Amniotic epithelial cell (primary cell): ENCODE results near the gene RIN3.

Experiments
- DNase-seq: peaks from one replicate; pipeline ENCODE4 v3.0.0-alpha.2; 2010; ENCODE audit warnings: low read depth

Gene RIN3

DNA sequence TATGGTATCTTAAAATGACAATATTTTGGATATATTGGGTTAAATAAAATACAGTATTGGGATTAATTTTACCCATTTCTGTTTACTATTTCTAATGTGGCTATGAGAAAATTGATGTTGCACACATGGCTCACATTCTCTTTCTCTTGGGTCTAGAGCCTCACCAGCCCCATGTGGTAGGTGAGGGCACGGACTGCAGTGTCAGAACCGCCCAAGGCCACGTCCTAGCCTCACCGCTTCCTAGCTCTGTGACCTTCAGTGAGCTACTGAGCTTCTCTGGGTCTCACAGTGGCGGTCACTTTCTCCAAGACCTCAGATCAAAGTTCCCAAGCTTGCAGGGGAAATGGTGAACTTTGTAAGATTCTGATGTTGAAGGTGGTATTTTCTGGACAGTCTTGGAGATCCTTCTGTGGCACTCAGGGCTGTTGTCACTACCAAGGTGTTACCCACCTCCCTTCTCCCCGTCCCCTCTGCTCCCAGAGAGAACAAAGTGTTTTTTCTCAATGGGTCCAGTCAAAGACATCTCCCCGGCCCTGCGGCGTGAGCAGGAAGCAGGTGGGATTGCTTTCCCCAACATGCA lies 87.6 kb downstream of the RIN3 start:
- DNase-seq, result no peak

DNA sequence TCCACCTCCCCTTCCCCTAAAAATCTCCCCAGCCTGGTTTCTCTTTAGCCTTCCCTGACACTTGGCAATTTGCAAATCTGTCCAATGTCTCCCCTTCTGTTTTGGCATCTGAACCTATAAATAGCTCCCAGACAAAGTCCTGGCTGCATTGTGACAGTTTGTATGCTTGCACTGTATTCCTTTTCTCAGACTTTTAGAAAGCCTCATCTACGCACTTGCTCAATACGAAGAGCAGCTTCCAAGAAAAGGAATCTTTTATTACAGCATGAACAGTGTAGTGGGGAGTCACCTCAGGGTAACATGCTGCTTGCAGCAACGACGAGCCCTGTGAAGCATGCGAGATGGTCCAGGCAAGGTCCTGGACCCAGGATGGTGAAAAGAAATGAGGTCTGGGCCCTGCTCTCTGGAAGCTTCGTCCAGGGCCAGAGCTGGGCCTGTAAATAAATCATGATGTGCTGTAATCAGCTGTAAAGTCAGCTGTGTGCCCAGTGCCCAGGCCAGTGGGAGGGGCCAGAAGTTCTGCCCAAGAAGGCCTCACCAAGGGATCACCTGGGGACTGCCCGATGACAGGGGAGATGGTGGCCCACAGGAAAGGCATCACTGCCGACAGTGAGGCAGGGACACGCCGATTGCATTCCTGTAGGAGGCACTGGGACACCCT lies 88.3 kb downstream of the RIN3 start:
- no peak for DNase-seq

DNA sequence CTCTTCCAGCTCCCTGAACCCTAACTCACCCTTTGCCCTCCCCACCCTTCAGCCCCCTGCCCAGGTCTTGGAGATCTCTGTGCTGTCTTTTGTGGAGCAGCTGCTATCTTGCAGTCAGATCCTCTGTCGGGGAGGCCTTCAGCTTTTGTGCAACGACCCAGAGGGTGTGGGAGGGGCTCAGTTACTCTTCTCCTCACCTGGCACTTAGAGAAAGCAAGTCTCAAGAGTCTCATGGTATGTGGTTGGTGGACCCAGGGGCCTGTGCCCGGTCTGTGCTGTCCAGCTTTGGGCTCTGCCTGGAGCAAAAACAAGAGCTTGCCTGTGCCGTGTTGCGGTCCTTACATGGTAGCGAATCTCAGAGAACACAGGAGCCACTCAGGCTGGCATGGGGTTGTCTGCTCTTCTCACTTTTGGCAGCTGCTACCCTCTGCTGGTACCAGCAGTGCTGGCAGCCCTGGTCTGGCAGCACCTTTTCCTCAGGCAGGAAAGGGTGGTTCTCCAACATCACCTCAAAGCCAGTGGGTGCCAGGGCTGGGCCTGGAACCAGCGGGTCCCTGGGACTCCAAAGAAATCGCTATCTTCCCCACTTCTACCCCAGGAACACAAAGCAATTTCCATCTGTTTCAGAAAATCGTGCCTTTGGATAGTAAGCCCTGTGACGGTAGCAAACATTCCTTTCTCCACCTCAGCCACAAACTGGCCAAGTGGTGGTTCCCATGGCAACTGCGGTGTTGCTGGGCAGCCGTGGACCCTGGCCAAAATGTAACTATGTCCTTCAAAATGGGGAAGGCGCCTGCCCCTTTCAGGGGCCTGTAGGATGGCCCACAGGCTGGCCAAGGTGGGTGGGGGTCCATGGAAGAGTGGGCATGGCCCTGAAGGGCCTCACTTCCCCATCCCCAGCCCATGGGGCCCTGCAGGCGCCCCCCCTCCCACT lies 90.0 kb downstream of the RIN3 start:
- DNase-seq, result peak; percentile 77

DNA sequence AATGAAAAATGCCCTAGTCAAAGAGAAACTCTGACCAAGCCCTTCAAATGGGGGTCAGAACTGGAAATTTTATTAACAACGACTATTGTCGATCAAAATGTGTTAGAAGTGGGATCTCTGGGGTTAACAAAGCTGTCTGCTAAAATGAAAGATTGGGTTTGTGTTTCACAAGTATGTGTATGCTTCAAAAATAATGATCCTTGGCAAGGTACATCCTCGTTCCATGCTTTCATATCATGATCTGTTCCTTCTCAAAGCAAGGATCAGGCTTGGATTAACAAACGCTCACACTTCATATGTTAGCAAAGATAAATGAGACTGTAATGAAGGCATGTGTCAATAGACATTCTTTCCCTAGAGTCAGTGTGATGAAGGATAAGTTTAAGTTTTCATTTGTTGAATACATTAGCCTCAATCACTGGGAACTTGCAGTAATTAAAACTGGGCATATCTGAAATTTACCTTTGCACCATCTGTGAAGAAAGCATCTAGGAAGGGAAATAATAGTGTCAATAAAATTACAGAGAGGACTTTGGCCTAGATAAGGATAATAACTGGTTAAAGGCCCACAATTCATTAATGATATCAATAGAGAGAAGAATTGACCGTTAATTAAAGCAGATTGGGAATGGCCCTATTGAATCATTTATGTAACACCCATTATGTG lies 91.8 kb downstream of the RIN3 start:
- DNase-seq, result no peak

DNA sequence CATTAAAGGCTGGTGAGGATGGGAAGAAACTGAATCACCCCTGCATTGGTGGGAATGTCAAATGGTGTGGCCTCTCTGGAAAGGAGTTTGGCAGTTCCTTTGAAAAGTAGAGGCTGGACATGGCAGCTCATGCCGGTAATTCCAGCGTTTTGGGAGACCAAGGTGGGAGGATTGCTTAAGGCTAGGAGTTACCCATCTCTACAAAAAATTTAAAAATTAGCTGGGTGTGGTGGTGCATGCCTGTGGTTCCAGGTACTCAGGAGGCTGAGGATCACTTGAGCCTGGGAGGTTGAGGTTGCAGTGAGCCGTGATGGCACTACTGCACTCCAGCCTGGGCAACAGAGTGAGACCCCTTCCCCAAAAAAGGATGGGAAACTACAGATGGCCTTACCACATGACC lies 93.7 kb downstream of the RIN3 start:
- DNase-seq, result no peak

DNA sequence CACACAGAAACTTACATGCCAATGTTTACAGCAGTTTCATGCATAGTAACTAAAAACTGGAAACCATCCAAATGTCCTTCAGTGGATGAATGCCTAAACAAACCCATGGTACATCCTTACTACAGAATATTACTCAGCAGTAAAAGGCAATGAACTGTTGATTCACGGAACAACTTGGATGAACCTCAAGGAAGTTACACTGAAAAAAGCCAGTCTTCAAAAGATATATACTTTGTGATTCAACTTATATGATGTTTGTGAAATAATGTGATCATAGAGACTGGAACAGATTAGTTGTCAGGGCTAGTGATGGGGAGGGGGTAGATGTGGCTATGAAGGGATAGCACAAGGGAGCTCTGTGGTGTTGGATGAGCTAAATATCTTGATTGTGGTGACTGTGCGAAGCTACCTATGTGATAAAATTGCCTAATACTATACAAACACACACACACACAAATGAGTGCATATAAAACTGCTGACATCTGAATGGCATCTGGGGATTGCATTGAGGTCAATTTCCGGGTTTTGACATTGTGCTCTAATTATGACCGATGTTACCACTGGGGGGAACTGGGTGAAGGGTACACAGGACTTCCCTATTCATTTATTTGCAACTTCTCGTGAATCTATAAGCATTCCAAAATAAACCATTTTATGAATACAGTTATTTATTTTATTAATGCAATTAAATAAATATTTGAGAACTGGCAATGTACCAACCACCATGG lies 94.3 kb downstream of the RIN3 start:
- DNase-seq, result peak; percentile 74

DNA sequence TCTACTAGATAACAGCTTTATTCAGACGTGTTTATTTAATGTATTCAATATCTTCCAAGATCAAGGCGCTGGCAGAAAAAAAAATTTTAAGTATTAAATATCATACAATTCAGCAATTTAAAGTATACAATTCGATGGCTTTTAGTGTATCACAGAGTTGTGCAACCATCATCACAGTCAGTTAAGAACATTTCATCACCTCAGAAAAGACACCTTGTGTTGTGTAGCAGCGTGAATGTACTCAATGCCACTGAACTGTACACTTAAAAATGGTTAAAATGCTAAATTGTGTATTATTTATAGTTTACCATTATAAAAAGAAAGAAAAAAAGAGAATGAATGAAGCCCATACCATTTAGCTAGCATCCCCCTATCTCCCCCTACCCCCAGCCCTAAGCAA lies 96.4 kb downstream of the RIN3 start:
- peak; percentile 76 for DNase-seq

DNA sequence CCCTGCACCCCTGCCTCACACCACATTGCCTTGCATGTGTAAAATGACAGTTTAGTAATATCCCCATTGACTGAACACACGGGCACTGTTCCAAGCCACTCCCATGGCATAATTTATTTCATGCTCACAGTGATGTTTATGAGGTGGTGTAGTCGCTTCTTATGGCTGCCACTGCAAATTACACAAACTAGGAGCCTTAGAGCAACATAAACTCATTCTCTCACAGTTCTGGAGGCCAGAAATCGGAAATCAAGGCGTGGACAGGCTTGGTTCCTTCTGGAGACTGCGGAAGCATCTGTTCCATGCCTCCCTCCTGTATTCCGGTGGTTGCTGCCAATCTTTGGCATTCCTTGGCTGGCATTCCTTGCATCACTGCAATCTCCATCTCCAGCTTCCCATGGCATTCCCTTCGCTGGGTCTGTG lies 97.3 kb downstream of the RIN3 start:
- DNase-seq, result no peak

DNA sequence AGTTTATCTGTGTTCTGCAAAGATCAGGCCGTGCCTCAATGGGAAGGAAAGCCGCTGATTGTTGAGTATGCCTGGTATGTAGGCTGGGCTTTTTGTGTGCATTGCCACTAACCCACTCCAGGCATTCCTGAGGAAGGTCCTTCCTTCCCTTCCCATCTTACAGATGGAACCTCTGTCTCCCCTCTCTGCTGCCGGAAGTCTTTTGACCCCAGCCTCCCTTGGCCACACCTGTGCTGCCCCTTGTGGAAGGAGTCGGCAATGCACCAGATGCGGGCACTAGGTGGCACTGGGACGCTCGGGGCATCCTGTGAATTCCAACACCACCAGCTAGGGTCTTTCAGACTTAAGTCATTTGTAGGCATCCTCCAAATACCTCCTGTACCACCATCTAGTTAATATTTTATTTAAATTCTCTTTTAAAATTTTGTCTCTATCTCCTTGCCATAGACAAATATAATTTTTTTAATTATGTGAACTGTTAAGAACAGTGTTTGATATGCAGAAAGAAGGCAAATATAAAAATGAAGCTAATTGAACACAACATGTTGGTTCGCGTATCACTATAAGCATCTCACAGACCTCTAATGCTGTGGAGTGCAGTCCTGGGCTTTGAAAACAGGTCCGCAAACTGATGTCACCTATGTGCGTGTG lies 99.6 kb downstream of the RIN3 start:
- no peak for DNase-seq

DNA sequence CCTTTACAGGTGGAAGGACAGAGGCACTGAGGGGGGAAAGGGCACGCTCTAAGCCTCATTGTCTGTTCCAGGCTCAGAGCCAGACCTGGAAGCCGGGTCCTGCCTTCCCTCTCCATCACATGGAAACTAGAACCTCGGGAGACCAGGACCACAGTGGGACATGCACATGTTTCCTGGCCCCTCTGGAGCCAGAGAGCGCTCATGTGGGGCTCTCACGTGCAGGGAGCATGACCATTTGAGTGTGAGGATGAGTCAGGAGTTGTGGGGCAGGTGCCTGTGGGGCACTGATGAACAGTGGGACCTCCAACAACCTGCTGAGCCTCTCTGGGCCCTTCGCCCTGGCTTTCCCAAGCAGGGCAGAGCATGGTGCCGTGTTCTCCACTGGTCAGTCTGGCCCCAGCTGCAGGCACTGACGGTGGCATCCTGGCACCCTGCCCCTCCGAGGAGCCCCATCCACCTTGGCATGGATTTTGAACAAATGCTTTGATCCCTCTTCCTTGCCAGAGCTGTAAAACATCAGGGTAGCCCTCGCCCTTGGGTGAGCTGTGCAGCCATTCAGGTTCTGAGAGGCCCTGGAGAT lies 100.2 kb downstream of the RIN3 start:
- DNase-seq, result no peak

DNA sequence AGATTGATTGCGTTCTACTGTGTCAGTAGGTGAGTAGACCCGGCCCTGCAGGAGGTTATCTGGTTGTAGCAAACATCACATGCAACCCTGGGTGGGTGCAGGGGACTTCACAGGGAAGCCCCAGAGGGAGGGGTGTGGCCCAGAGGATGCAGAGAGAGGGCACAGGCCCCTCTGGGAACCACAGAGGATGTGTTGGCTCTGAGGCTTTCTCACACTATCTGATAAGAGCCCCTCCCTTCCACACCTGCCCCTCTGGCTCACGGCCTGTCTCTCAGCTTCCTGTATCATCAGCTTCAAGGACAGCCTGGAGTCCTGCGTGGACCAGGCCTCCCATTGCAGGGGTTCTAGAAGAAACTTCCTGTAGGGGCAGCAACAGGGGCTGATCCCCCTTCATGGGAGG lies 101.9 kb downstream of the RIN3 start:
- DNase-seq, result no peak

DNA sequence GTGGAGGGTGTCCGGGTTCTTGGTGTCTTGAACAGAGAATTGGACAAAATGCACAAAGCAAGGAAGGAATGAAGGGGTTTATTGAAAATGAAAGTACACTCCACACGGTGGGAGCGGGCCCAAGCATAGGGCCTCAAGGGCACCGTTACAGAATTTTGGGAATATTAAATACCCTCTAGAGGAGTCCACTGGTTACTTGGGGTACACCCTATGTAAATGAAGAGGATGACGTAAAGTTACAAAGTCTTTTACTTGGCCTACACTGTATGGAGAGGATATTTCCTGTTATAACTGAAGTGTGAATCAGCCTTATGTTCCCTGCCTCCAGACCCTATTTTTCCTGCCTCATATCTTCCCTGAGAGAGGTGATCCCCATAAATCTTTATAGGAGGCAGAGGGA lies 102.6 kb downstream of the RIN3 start:
- no peak for DNase-seq

DNA sequence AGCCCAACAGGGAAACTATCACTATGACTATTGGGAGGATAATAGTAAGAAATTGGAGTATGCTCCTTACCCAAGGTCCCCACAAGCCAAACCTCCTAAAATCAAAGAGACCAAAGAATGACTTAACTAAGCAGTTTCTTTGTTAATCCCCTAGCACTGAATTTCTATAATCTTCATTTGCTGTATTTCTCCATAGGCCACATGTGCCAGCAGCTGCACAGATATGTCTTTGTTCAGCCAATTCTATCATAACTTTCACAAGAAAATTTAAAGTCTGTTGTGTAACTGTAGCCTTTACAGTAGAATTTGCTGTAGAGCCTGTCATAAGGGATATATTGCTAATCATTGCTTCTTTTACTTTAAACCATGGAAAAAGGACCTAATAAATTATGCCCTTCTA lies 104.0 kb downstream of the RIN3 start:
- no peak for DNase-seq

DNA sequence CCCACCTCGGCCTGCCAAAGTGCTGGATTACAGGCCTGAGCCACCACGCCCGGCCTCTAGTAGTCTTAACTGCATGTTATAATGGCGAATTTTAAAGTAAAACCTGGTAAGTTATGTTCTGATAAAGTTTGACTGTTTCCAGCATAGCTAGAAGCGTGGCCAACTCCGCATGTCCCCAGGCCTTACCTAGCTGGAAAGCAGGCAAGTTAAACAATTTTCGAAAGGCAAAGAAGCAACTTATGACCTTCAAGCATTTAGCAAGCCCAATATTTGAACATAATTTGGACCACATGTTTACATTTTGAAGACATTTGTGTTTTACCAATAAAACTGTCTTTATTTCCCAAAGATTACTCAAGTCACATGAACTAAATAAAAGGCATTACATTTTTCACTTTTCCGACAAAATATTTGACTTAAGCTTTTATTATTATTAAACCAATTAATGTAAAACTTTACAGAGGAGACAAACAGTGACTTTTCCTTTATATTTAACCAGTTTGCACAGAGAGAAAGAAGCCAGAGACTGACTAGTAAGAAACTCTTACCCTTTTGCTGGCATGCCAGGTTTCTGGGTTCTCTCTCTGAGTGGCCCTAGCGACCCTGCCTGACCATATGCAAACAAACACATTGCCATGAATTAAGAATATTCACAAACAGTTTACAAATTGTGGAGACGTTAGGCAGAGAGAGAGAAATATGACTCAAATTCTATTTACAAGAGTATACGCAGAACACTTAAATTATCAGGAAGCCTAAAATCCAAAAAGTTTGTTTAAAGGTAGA lies 106.3 kb downstream of the RIN3 start:
- no peak for DNase-seq

DNA sequence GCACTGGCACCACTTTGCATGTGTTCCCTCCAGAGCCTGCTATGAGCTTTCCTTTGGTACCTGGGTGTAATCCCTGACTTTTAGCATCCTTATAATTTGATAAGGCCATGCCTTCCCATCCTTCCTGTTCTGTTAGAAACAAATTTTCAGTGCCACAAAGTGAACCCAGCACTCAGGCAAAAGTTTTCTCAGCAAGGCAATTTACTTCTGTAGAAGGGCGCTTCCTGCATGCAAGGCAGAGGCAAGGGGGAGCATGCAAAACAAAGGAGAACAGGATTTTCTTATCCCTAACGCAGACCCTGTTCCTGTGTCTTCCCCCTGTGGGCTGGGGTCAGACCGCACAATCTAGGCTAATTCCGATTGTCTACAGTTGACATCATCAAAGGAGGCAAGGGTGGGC lies 108.7 kb downstream of the RIN3 start:
- no peak for DNase-seq

DNA sequence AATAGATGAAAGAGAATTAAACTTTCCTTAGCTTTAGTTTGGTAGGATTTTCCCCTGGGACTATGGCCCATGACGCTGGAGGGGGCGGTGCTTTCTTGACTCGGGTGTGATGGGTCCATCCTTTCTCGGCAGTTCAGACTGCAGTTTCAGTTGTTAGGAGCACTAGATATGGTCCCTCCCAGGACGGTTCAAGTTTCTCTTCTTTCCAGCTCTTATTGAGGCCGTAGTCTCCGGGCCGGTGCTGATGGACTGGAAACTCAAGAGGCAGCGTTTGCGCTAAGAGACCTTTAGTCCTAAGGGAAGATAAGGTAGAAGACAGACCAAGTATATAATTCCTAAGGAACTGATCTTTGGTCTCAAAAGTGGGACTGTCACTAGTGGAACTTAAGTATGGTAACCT lies 111.2 kb downstream of the RIN3 start:
- DNase-seq, result no peak

DNA sequence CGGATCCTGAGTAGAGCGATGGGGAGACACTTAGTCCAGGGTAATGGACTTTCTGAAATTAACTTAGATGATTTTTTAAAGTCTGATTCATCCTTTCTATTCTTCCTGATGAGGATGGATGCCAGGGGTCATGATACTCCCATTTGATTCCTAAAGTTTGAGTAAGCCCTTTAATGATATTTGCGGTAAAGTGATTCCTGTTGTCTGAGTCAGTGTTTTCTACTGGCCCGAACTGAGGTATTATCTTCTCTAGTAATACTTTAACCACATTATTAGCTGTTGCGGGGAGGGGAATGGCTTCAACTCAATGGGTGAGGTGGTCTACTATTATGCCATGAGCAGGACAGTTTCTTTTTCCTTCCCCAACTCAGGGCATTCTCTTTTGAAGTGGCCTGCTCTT lies 111.6 kb downstream of the RIN3 start:
- peak; percentile 96 for DNase-seq

DNA sequence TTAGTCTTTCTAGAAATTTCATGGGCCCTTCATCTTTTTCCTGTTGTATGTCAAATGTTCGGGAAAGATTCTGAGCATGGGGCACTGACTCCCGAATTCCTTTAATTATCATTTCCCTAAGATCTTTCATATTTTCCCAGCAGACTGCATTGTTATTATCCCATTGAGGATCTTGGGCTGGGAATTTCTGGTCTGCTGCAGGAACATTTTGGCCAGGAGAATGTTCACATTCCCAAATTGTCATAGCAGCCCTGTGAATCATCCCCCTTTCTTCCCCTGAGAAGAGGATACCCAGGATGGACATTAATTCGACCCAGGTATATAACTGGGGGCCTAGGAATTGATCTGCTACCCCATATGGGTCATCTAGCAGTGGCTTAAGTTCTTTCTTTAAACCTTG lies 112.5 kb downstream of the RIN3 start:
- DNase-seq, result no peak

DNA sequence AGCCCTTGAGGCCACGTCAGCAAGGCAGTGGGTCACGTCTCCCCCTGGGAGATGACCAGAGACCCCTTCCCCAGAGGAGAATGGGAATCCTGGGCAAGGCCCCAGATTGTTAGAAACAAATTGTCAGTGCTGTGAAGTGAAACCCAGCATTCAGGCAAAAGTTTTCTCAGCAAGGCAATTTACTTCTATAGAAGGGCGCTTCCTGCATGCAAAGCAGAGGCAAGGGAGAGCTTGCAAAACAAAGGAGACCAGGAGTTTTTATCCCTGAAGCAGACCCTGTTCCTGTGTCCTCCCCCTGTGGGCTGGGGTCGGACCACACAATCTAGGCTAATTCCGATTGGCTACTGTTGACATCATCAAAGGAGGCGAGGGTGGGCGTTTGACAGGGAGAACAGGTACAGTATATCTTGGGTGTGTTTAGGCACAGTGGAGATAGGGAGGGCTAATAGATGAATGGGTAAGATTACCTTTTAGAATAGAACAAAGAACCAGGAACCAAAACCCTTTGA lies 114.2 kb downstream of the RIN3 start:
- no peak for DNase-seq

DNA sequence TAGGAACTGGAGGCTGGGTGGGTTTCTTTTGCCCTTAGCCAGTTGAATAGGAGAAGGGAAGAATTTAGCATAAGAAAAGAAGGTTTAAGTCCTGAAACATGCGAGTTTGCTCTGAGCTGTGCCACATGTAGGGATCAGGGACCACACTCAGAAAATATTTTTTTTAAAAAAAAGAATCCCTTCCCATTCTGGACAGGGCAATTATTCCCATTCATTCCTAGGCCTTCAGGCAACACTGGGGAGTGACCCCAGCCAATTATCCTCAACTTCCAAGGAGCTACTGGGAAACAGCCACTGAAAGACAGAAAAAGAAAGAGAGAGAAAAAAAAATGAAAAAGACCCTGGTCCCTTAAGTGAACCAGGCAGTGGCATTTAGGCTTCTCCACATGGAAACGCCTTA lies 115.1 kb downstream of the RIN3 start:
- no peak for DNase-seq
